DOHH2 (cell line): ENCODE data around the gene MAGI3.

Source experiments
- H3F3A ChIP-seq: fragments of 200-600 bp; sonication (generic), shearing (Covaris generic); 2 replicates; pipeline ENCODE4 v1.6.0; 2016; ENCODE audit warnings: antibody characterized with exemption, mild to moderate bottlenecking; ENCODE audit not compliant: control insufficient read depth, insufficient read depth
- H3K27ac ChIP-seq: fragments of 200-600 bp; sonication (generic); 2 replicates; pipeline ENCODE4 v1.5.1; 2014; ENCODE audit warnings: low read depth, mild to moderate bottlenecking, low read length, moderate library complexity
- H3K27me3 ChIP-seq: fragments of 200-600 bp; sonication (generic); 2 replicates; pipeline ENCODE4 v1.6.1; 2014; ENCODE audit warnings: mild to moderate bottlenecking, low read length, mixed read lengths; ENCODE audit not compliant: control insufficient read depth
- H3K36me3 ChIP-seq: fragments of 200-600 bp; sonication (generic); 2 replicates; pipeline ENCODE4 v1.6.1; 2014; ENCODE audit warnings: mild to moderate bottlenecking, low read length, moderate library complexity, mixed read lengths; ENCODE audit not compliant: control insufficient read depth
- H3K4me1 ChIP-seq: fragments of 200-600 bp; sonication (generic); 2 replicates; pipeline ENCODE4 v1.6.1; 2014; ENCODE audit warnings: mild to moderate bottlenecking, low read length, mixed read lengths; ENCODE audit not compliant: control insufficient read depth
- H3K4me2 ChIP-seq: fragments of 200-600 bp; sonication (generic); 2 replicates; pipeline ENCODE4 v1.6.0; 2014; ENCODE audit warnings: mild to moderate bottlenecking, low read length, moderate library complexity
- H3K4me3 ChIP-seq: fragments of 200-600 bp; sonication (generic); 2 replicates; pipeline ENCODE4 v1.5.1; 2014; ENCODE audit warnings: mild to moderate bottlenecking, low read length, mixed read lengths
- H3K79me2 ChIP-seq: fragments of 200-600 bp; sonication (generic); 2 replicates; pipeline ENCODE4 v1.6.1; 2014; ENCODE audit warnings: mild to moderate bottlenecking, low read length, mixed read lengths; ENCODE audit not compliant: control insufficient read depth
- H3K9me2 ChIP-seq: fragments of 200-600 bp; sonication (generic); replicated peaks from 2 replicates; pipeline ENCODE4 v1.6.1; 2014; ENCODE audit warnings: mild to moderate bottlenecking, low read length, mixed read lengths; ENCODE audit not compliant: control insufficient read depth
- H3K9me3 ChIP-seq: fragments of 200-600 bp; sonication (generic); 2 replicates; pipeline ENCODE4 v1.6.1; 2014; ENCODE audit warnings: antibody characterized with exemption, low read length, mixed read lengths; ENCODE audit not compliant: control insufficient read depth, insufficient read depth
- H4K20me1 ChIP-seq: fragments of 200-600 bp; sonication (generic); 2 replicates; pipeline ENCODE4 v1.6.0; 2014; ENCODE audit warnings: low read depth, mild to moderate bottlenecking, antibody characterized with exemption, low read length, moderate library complexity; ENCODE audit not compliant: control insufficient read depth, insufficient read depth
- CTCF ChIP-seq: fragments of 200-600 bp; sonication (generic); IDR thresholded peaks from one replicate; pipeline ENCODE4 v1.5.1; 2014; ENCODE audit warnings: antibody characterized with exemption, mild to moderate bottlenecking, low read depth, low read length; ENCODE audit not compliant: poor library complexity, severe bottlenecking
- EZH2phosphoT487 ChIP-seq: fragments of 200-600 bp; sonication (generic); IDR thresholded peaks from 2 replicates; pipeline ENCODE4 v1.6.1; 2017; ENCODE audit warnings: borderline replicate concordance, mild to moderate bottlenecking, antibody characterized with exemption, low read length, moderate library complexity, mixed read lengths

MAGI3 gene

GRCh38 chr1:113493533-113493932 is 103.2 kb downstream of the MAGI3 start:
- H3K4me3 ChIP-seq, result no peak overlapping the region
- no peaks in the 10 kb centered on the region; the same call in 1 of the 2 replicates for H3K9me2 ChIP-seq
- no peaks in the 10 kb centered on the region for H3K79me2 ChIP-seq
- no peaks in the 10 kb centered on the region for H3K27me3 ChIP-seq
- no peaks in the 10 kb centered on the region for H3K36me3 ChIP-seq
- H3K4me1 ChIP-seq, result no peaks in the 10 kb centered on the region
- no peak for TF ChIP-seq CTCF
- TF ChIP-seq EZH2phosphoT487, result no peak
- H4K20me1 ChIP-seq, result no peaks in the 10 kb centered on the region
- no peaks in the 10 kb centered on the region for H3F3A ChIP-seq
- H3K4me2 ChIP-seq, result no peak overlapping the region
- H3K27ac ChIP-seq, result no peak overlapping the region
- no peaks in the 10 kb centered on the region for H3K9me3 ChIP-seq

- Histone ChIP-seq H3K4me1 (no peaks in the 10 kb centered on the region), H3K27me3 (no peaks in the 10 kb centered on the region), H3K79me2 (no peaks in the 10 kb centered on the region), H3F3A (no peaks in the 10 kb centered on the region), H3K4me3 (no peak overlapping the region), H4K20me1 (no peaks in the 10 kb centered on the region), H3K9me2 (no peaks in the 10 kb centered on the region), H3K36me3 (no peaks in the 10 kb centered on the region), H3K9me3 (no peaks in the 10 kb centered on the region), H3K27ac (no peak overlapping the region), H3K4me2 (no peak overlapping the region)
- TF ChIP-seq CTCF, result no peak
- TF ChIP-seq EZH2phosphoT487, result no peak
Measured at GRCh38 chr1:113505357-113505756, 115.0 kb downstream of the MAGI3 start.

GRCh38 chr1:113507552-113508214 is 117.4 kb downstream of the MAGI3 start:
- Histone ChIP-seq H3K4me1 (no peaks in the 10 kb centered on the region), H3K79me2 (no peaks in the 10 kb centered on the region), H3K36me3 (no peaks in the 10 kb centered on the region), H3K4me2 (no peak overlapping the region), H3K9me2 (no peaks in the 10 kb centered on the region), H4K20me1 (no peaks in the 10 kb centered on the region), H3K9me3 (peaks cover 3% of the 10 kb centered on the region; the same call in 1 of the 2 replicates), H3K27me3 (no peaks in the 10 kb centered on the region), H3F3A (no peaks in the 10 kb centered on the region), H3K4me3 (no peak overlapping the region), H3K27ac (no peak overlapping the region)
- TF ChIP-seq CTCF, result no peak
- TF ChIP-seq EZH2phosphoT487, result no peak
